ENCODE data around the gene PLCB1.
A peak's percentile ranks its signal among the peaks of the same experiment; 100 is the strongest.

The PLCB1 gene

GRCh38 chr20:8498571-8498970 is 366.5 kb downstream of the PLCB1 start:
- H3K79me2 ChIP-seq (ENCODE audit: insufficient read depth, low read length) = no peaks in the 10 kb centered on the region
- no peak overlapping the region for H3K4me2 ChIP-seq (ENCODE audit: low read depth, low read length, poor library complexity, severe bottlenecking)
- no peak overlapping the region for H2AFZ ChIP-seq (ENCODE audit: low read length)
- H3F3A ChIP-seq (ENCODE audit: low read depth) = no peaks in the 10 kb centered on the region
- peaks cover 5% of the 10 kb centered on the region for H3K4me1 ChIP-seq (ENCODE audit: insufficient read depth, low read length, poor library complexity, severe bottlenecking)
- no peak overlapping the region for H3K9ac ChIP-seq (ENCODE audit: low read depth, low read length, poor library complexity, severe bottlenecking)
- H3K9me2 ChIP-seq (replicated peaks; ENCODE audit: low read depth, low read length) = no peaks in the 10 kb centered on the region
- no peaks in the 10 kb centered on the region for H3K27me3 ChIP-seq (ENCODE audit: insufficient read depth, low read length, poor library complexity, severe bottlenecking)
- H3K9me3 ChIP-seq (ENCODE audit: insufficient read depth, low read depth, low read length) = no peaks in the 10 kb centered on the region
- no peak for TF ChIP-seq CTCF (conservative IDR thresholded peaks at IDR 0.05; ENCODE audit: low read length)
- no peak for TF ChIP-seq EZH2phosphoT487 (IDR thresholded peaks at IDR 0.05; ENCODE audit: borderline replicate concordance)
- no peak overlapping the region for H3K4me3 ChIP-seq (ENCODE audit: low read length, poor library complexity, severe bottlenecking)
- H3K36me3 ChIP-seq (ENCODE audit: insufficient read depth, low read length) = no peaks in the 10 kb centered on the region
- no peaks in the 10 kb centered on the region for H4K20me1 ChIP-seq (ENCODE audit: insufficient read depth, low read length, poor library complexity, severe bottlenecking)

GRCh38 chr20:8504030-8504429 is 372.0 kb downstream of the PLCB1 start:
- H3F3A ChIP-seq (ENCODE audit: low read depth) = no peaks in the 10 kb centered on the region
- no peaks in the 10 kb centered on the region for H3K9me3 ChIP-seq (ENCODE audit: insufficient read depth, low read depth, low read length)

GRCh38 chr20:8505476-8506200 is 373.6 kb downstream of the PLCB1 start:
- H3K4me1 ChIP-seq (ENCODE audit: insufficient read depth, low read length, poor library complexity, severe bottlenecking) = peaks cover 18% of the 10 kb centered on the region
- no peak overlapping the region for H2AFZ ChIP-seq (ENCODE audit: low read length)
- H3K9ac ChIP-seq (ENCODE audit: low read depth, low read length, poor library complexity, severe bottlenecking) = no peak overlapping the region
- H4K20me1 ChIP-seq (ENCODE audit: insufficient read depth, low read length, poor library complexity, severe bottlenecking) = no peaks in the 10 kb centered on the region
- no peaks in the 10 kb centered on the region for H3K9me2 ChIP-seq (replicated peaks; ENCODE audit: low read depth, low read length)
- TF ChIP-seq CTCF (conservative IDR thresholded peaks at IDR 0.05; ENCODE audit: low read length) (no peak), EZH2phosphoT487 (IDR thresholded peaks at IDR 0.05; ENCODE audit: borderline replicate concordance) (no peak)
- no peak overlapping the region for H3K4me3 ChIP-seq (ENCODE audit: low read length, poor library complexity, severe bottlenecking)
- H3K9me3 ChIP-seq (ENCODE audit: insufficient read depth, low read depth, low read length) = no peaks in the 10 kb centered on the region
- no peaks in the 10 kb centered on the region for H3K79me2 ChIP-seq (ENCODE audit: insufficient read depth, low read length)
- peak overlapping the region; percentile 4 for H3K4me2 ChIP-seq (ENCODE audit: low read depth, low read length, poor library complexity, severe bottlenecking)
- no peaks in the 10 kb centered on the region for H3F3A ChIP-seq (ENCODE audit: low read depth)
- no peaks in the 10 kb centered on the region for H3K36me3 ChIP-seq (ENCODE audit: insufficient read depth, low read length)
- H3K27me3 ChIP-seq (ENCODE audit: insufficient read depth, low read length, poor library complexity, severe bottlenecking) = no peaks in the 10 kb centered on the region

More at GRCh38 chr20:8504030-8504429, 372.0 kb downstream of the PLCB1 start:
- no peaks in the 10 kb centered on the region for H3K79me2 ChIP-seq (ENCODE audit: insufficient read depth, low read length)
- no peaks in the 10 kb centered on the region for H3K9me2 ChIP-seq (replicated peaks; ENCODE audit: low read depth, low read length)
- H3K4me3 ChIP-seq (ENCODE audit: low read length, poor library complexity, severe bottlenecking) = no peak overlapping the region
- peaks cover 18% of the 10 kb centered on the region for H3K4me1 ChIP-seq (ENCODE audit: insufficient read depth, low read length, poor library complexity, severe bottlenecking)
- no peak for TF ChIP-seq EZH2phosphoT487 (IDR thresholded peaks at IDR 0.05; ENCODE audit: borderline replicate concordance)
- TF ChIP-seq CTCF (conservative IDR thresholded peaks at IDR 0.05; ENCODE audit: low read length) = no peak
- no peak overlapping the region for H2AFZ ChIP-seq (ENCODE audit: low read length)
- no peaks in the 10 kb centered on the region for H3K36me3 ChIP-seq (ENCODE audit: insufficient read depth, low read length)
- H3K9ac ChIP-seq (ENCODE audit: low read depth, low read length, poor library complexity, severe bottlenecking) = no peak overlapping the region
- no peaks in the 10 kb centered on the region for H3K27me3 ChIP-seq (ENCODE audit: insufficient read depth, low read length, poor library complexity, severe bottlenecking)
- no peaks in the 10 kb centered on the region for H4K20me1 ChIP-seq (ENCODE audit: insufficient read depth, low read length, poor library complexity, severe bottlenecking)
- H3K4me2 ChIP-seq (ENCODE audit: low read depth, low read length, poor library complexity, severe bottlenecking) = no peak overlapping the region
